CD14-positive monocyte (primary cell): ENCODE data around the gene DHCR24. TPM values are rescaled to one million over a fixed set of nuclear protein-coding genes. Genes with fewer than 3 reads are reported as not detected.

ENCODE experiments used
- DNase-seq, 3 donors: peaks; one replicate each; pipeline ENCODE4 v3.0.0-alpha.2; 2011 to 2022
- H2AFZ ChIP-seq: 2 replicates; pipeline ENCODE4 v1.6.0; 2012; ENCODE audit warnings: mild to moderate bottlenecking, low read depth, low read length, inconsistent platforms; ENCODE audit not compliant: insufficient read depth, poor library complexity, severe bottlenecking
- H3K27ac ChIP-seq, 2 donors: 1 replicate in 1 of 2; 2 replicates in 1 of 2; pipeline ENCODE4 v1.5.1; 2012 to 2013; ENCODE audit warnings: low read length in 2 of 2, control low read depth in 1 of 2, inconsistent platforms in 1 of 2, low read depth in 1 of 2, mild to moderate bottlenecking in 1 of 2
- H3K27me3 ChIP-seq, 2 donors: one replicate each; pipeline versions ENCODE4 v1.6.0 to v1.6.1; 2011 to 2013; ENCODE audit warnings: low read length in 2 of 2; ENCODE audit not compliant: control insufficient read depth in 2 of 2, insufficient read depth in 2 of 2
- H3K36me3 ChIP-seq, 2 donors: replicated peaks in 1 of 2; 1 replicate in 1 of 2; 2 replicates in 1 of 2; pipeline versions ENCODE4 v1.5.1 to v1.6.1; 2012 to 2013; ENCODE audit warnings: low read length in 2 of 2, control low read depth in 1 of 2, inconsistent platforms in 1 of 2, mild to moderate bottlenecking in 1 of 2; ENCODE audit not compliant: insufficient read depth in 2 of 2, control insufficient read depth in 1 of 2
- H3K4me1 ChIP-seq, 2 donors: 1 replicate in 1 of 2; 2 replicates in 1 of 2; pipeline versions ENCODE4 v1.5.1 to v1.6.1; 2012 to 2013; ENCODE audit warnings: low read length in 2 of 2, control low read depth in 1 of 2, inconsistent platforms in 1 of 2, mild to moderate bottlenecking in 1 of 2, moderate library complexity in 1 of 2; ENCODE audit not compliant: insufficient read depth in 2 of 2, control insufficient read depth in 1 of 2
- H3K4me2 ChIP-seq: replicated peaks from 2 replicates; pipeline ENCODE3; 2012; ENCODE audit warnings: low read length, moderate library complexity, mild to moderate bottlenecking; ENCODE audit not compliant: poor library complexity, severe bottlenecking; ENCODE audit errors: extremely low read depth
- H3K4me3 ChIP-seq, 3 experiments: fragments of 200-600 bp in 1 of 3; sonication (generic) in 1 of 3; replicated peaks in 1 of 3; 1 replicate in 2 of 3; 2 replicates in 1 of 3; pipeline ENCODE4 v1.5.1; 2011 to 2013; ENCODE audit warnings: low read length in 3 of 3, mild to moderate bottlenecking in 3 of 3, control low read depth in 2 of 3, low read depth in 2 of 3, inconsistent platforms in 1 of 3, moderate library complexity in 1 of 3
- H3K79me2 ChIP-seq: 2 replicates; pipeline ENCODE4 v1.6.0; 2012; ENCODE audit warnings: mild to moderate bottlenecking, control low read depth, inconsistent platforms, low read length, moderate library complexity; ENCODE audit not compliant: insufficient read depth
- H3K9ac ChIP-seq: 2 replicates; pipeline ENCODE4 v1.6.0; 2017; ENCODE audit warnings: low read length, mild to moderate bottlenecking; ENCODE audit not compliant: insufficient read depth, poor library complexity, severe bottlenecking
- H3K9me3 ChIP-seq, 2 donors: replicated peaks in 1 of 2; 1 replicate in 1 of 2; 2 replicates in 1 of 2; pipeline versions ENCODE4 v1.5.1 to v1.6.1; 2012 to 2013; ENCODE audit warnings: low read length in 2 of 2, control low read depth in 1 of 2; ENCODE audit not compliant: control insufficient read depth in 1 of 2, insufficient read depth in 1 of 2
- H4K20me1 ChIP-seq: 2 replicates; pipeline ENCODE4 v1.6.0; 2012; ENCODE audit warnings: mild to moderate bottlenecking, low read length, control low read depth, moderate library complexity; ENCODE audit not compliant: insufficient read depth
- H3K27ac Mint-ChIP-seq, 7 donors: one replicate each; pipeline ENCODE4 v1.8.0; 2020; ENCODE audit warnings: mild to moderate bottlenecking in 7 of 7, mixed read lengths in 7 of 7, moderate library complexity in 6 of 7, inconsistent platforms in 2 of 7
- H3K27me3 Mint-ChIP-seq, 3 donors: one replicate each; pipeline ENCODE4 v1.8.0; 2021 to 2022; ENCODE audit warnings: low read depth in 3 of 3, mild to moderate bottlenecking in 3 of 3, mixed read lengths in 3 of 3, moderate library complexity in 3 of 3, inconsistent platforms in 1 of 3
- H3K36me3 Mint-ChIP-seq, 2 donors: one replicate each; pipeline ENCODE4 v1.8.0; 2020; ENCODE audit warnings: mixed read lengths in 2 of 2, inconsistent platforms in 1 of 2, mild to moderate bottlenecking in 1 of 2
- H3K4me1 Mint-ChIP-seq: one replicate; pipeline ENCODE4 v1.8.0; 2020; ENCODE audit warnings: mild to moderate bottlenecking, mixed read lengths
- H3K4me3 Mint-ChIP-seq, 2 donors: one replicate each; pipeline ENCODE4 v1.8.0; 2020; ENCODE audit warnings: mild to moderate bottlenecking in 2 of 2, mixed read lengths in 2 of 2, moderate library complexity in 1 of 2
- H3K9me3 Mint-ChIP-seq, 7 donors: one replicate each; pipeline ENCODE4 v1.8.0; 2020 to 2022; ENCODE audit warnings: mixed read lengths in 7 of 7, mild to moderate bottlenecking in 6 of 7, moderate library complexity in 6 of 7, inconsistent platforms in 2 of 7
- CTCF ChIP-seq: fragments of 200-600 bp; IDR thresholded peaks from one replicate; pipeline ENCODE4 v1.8.0; 2022; ENCODE audit warnings: antibody characterized with exemption, mild to moderate bottlenecking
- WGBS: methylation state at CpG from one replicate; pipeline ENCODE4 v1.1.5; 2013; ENCODE audit warnings: missing lambda C conversion rate; ENCODE audit not compliant: insufficient coverage; 5-methylcytosine and 5-hydroxymethylcytosine counted together
- intact Hi-C, 2 donors: fragments of 100-400 bp; cut with micrococcal nuclease; formaldehyde crosslinking; loops; one replicate each; pipeline versions ENCODE4 v1.15.0 to v1.15.1; 2023
- polyA plus RNA-seq, 3 donors: library from polyadenylated mRNA; depleted of rRNA in 1 of 3; unstranded in 2 of 3; stranded (reverse) in 1 of 3; fragments of 300-500 nt in 2 of 3; fragments of >200 nt in 1 of 3; fragmentation: Illumina TruSeq in 2 of 3; gene quantifications; 1 replicate in 2 of 3; 2 replicates in 1 of 3; pipeline ENCODE4 v1.2.3, GENCODE V29; 2012 to 2021

The DHCR24 gene
- polyA plus RNA-seq, 3 donors = 0.48 to 3.5 (median 3.0) TPM

DNA sequence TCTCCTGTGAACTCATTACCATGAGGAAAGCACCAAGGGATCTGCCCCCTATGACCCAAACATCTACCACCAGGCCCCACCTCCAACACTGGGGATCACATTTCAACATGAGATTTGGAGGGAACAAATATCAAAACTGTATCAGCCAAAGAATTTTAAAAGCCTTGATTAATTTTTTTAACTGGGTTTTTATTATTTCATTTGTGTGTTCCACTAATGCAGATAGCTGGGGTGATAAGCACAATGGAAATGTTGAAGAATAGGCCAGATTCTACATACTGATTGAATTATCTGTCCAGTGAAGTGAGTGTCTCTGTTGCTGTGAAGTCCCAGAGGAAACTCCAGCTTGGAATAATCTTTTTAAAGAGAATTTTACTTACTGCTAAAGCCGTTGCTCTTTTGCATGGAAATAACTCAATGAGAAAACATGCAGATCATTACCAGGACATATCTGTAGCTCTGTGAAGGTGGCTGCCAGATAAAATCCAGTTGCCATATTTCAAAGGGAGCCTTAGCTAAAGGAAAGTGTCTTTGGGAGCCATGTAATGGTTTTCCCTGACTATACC lies 44.4 kb upstream of the DHCR24 start:
- H3K79me2 ChIP-seq = no peaks in the 10 kb centered on the region
- Mint-ChIP-seq H3K27me3 (peaks cover 9 to 13% (median 10%) of the 10 kb centered on the region in 3 donors), H3K9me3 (peaks cover 3 to 8% (median 5%) of the 10 kb centered on the region in 7 donors), H3K4me3 (no peak overlapping the region), H3K27ac (no peak overlapping the region), H3K36me3 (no peaks in the 10 kb centered on the region), H3K4me1 (no peaks in the 10 kb centered on the region)
- H3K9ac ChIP-seq = no peak overlapping the region
- 100% methylated on average over 1 of the region's 1 CpG for WGBS
- DNase-seq = no peak
- no peak overlapping the region for H3K27ac ChIP-seq
- H3K4me2 ChIP-seq = no peak overlapping the region
- no peak overlapping the region for H3K4me3 ChIP-seq
- H3K4me1 ChIP-seq = no peaks in the 10 kb centered on the region
- H3K27me3 ChIP-seq = no peaks in the 10 kb centered on the region
- intact Hi-C loops = no loop called here
- H3K36me3 ChIP-seq = no peaks in the 10 kb centered on the region
- TF ChIP-seq CTCF = no peak
- no peak overlapping the region for H2AFZ ChIP-seq
- H4K20me1 ChIP-seq = no peaks in the 10 kb centered on the region
- no peaks in the 10 kb centered on the region for H3K9me3 ChIP-seq

GRCh38 chr1:54929700-54930099 lies 42.7 kb upstream of the DHCR24 start:
- TF ChIP-seq CTCF = no peak

More at GRCh38 chr1:54929700-54930099, 42.7 kb upstream of the DHCR24 start:
- intact Hi-C loops = no loop called here
- no peaks in the 10 kb centered on the region for H3K36me3 Mint-ChIP-seq
- Histone ChIP-seq H4K20me1 (no peaks in the 10 kb centered on the region), H3K9ac (no peak overlapping the region), H3K4me3 (no peak overlapping the region), H3K79me2 (no peaks in the 10 kb centered on the region), H3K27ac (no peak overlapping the region), H2AFZ (no peak overlapping the region), H3K36me3 (no peaks in the 10 kb centered on the region), H3K4me2 (no peak overlapping the region), H3K9me3 (no peaks in the 10 kb centered on the region), H3K4me1 (no peaks in the 10 kb centered on the region), H3K27me3 (no peaks in the 10 kb centered on the region)
- peaks cover 3 to 5% (median 4%) of the 10 kb centered on the region in 3 donors for H3K27me3 Mint-ChIP-seq
- H3K27ac Mint-ChIP-seq = no peak overlapping the region
- H3K4me1 Mint-ChIP-seq = no peaks in the 10 kb centered on the region
- H3K9me3 Mint-ChIP-seq = peaks cover 3 to 8% (median 5%) of the 10 kb centered on the region in 7 donors
- no peak overlapping the region for H3K4me3 Mint-ChIP-seq
- DNase-seq = no peak
